ENCODE results near the gene UCP2.

UCP2 gene

DNA sequence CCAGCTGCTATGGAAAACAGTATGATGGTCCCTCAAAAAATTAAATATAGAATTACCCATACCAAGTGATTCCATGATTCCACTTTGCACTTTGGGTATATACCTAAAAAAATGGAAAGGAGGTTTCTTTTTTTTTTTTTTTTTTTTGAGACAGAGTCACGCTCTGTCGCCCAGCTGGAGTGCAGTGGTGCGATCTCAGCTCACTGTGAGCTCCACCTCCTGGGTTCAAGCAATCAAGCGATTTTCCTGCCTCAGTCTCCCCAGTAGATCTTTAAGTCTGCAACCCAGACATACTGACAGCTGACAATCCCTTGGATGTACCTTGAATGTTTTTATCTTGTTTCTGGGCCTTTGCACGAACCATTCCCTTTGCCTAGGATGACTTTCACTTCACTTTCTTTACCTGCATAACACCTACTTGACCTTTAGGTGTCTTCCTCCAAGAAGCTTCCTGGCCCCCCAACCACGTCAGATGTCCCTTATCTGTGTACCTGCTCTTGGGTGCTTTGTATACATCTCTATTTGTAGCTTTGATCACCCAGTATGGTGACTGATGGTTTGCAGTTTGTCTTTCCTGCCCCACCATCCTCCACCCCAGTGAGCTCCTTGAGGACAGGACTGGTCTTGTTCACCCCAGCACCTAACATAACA is 14.6 kb upstream of the UCP2 start:
- no peak for DNase-seq
- Histone ChIP-seq H4K91ac (ENCODE audit: low read depth, low read length) (no peak overlapping the region), H3K79me2 (ENCODE audit: control insufficient read depth, insufficient read depth, low read length, poor library complexity) (no peaks in the 10 kb centered on the region), H3K4me3 (ENCODE audit: low read depth, low read length) (no peak overlapping the region), H2BK5ac (ENCODE audit: low read depth, low read length, poor library complexity) (no peak overlapping the region), H3K79me1 (ENCODE audit: low read length) (no peaks in the 10 kb centered on the region), H4K12ac (ENCODE audit: low read depth, low read length) (no peak overlapping the region), H3K18ac (ENCODE audit: low read length) (no peak overlapping the region), H2BK12ac (ENCODE audit: low read length) (no peak overlapping the region), H3K27ac (ENCODE audit: low read depth, low read length) (no peak overlapping the region), H3K4me2 (ENCODE audit: low read length) (no peak overlapping the region), H2AFZ (ENCODE audit: insufficient read depth, low read length, poor library complexity) (no peak overlapping the region), H4K8ac (ENCODE audit: low read depth, low read length) (no peak overlapping the region), H3K27me3 (ENCODE audit: insufficient read depth, low read length) (no peaks in the 10 kb centered on the region), H3K9me3 (ENCODE audit: insufficient read depth, low read depth, low read length) (peaks cover 2% of the 10 kb centered on the region), H3K4me1 (ENCODE audit: control insufficient read depth in 1 of 2, insufficient read depth in 2 of 2, low read length in 2 of 2) (no peaks in the 10 kb centered on the region), H3K36me3 (ENCODE audit: control insufficient read depth in 1 of 2, insufficient read depth in 2 of 2, low read length in 2 of 2) (peaks cover 0 to 3% of the 10 kb centered on the region in 2 experiments), H2AK5ac (ENCODE audit: low read length) (no peak overlapping the region), H3K9ac (ENCODE audit: low read length) (no peak overlapping the region), H3K4ac (ENCODE audit: low read depth, low read length) (no peak overlapping the region), H3K14ac (ENCODE audit: low read length) (no peak overlapping the region), H3K23ac (ENCODE audit: low read length) (no peak overlapping the region), H2BK120ac (ENCODE audit: insufficient read depth, low read length, poor library complexity) (no peak overlapping the region)
- WGBS (ENCODE audit: extremely low coverage, insufficient coverage, insufficient read length) = no CpG with 5 or more reads among the region's 6 CpGs

DNA sequence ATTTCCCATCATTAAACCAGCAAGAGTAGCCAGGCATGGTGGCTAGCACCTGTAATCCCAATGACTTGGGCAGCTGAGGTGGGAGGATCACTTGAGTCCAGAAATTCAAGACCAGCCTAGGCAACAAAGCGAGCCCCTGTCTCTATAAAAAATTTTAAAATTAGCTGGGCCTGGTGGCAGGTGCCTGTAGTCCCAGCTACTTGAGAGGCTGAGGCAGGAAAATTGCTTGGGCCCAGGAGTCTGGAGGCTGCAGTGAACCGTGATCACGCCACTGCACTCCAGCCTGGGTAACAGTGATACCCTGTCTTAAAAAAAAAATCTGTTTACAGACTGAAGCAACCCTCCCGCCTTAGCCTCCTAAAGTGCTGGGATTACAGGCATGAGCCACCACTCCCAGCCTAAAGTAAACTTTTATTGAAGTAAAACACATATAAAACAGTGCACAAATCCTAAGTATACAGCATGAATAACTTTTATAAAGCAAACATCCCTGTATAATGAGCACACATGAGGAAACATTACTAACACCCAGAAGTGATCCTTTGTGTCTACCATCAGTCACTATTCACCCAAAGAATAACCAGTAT is 13.6 kb upstream of the UCP2 start:
- no peak overlapping the region for H3K4ac ChIP-seq (ENCODE audit: low read depth, low read length)
- no peak overlapping the region for H3K4me3 ChIP-seq (ENCODE audit: low read depth, low read length)
- H3K9ac ChIP-seq (ENCODE audit: low read length) = no peak overlapping the region
- DNase-seq = no peak
- H3K79me1 ChIP-seq (ENCODE audit: low read length) = no peaks in the 10 kb centered on the region
- no peak overlapping the region for H4K8ac ChIP-seq (ENCODE audit: low read depth, low read length)
- no CpG with 5 or more reads among the region's 4 CpGs for WGBS (ENCODE audit: extremely low coverage, insufficient coverage, insufficient read length)
- H3K27me3 ChIP-seq (ENCODE audit: insufficient read depth, low read length) = no peaks in the 10 kb centered on the region
- no peak overlapping the region for H2AK5ac ChIP-seq (ENCODE audit: low read length)
- peaks cover 0 to 3% of the 10 kb centered on the region in 2 experiments for H3K36me3 ChIP-seq (ENCODE audit: control insufficient read depth in 1 of 2, insufficient read depth in 2 of 2, low read length in 2 of 2)
- no peak overlapping the region for H3K18ac ChIP-seq (ENCODE audit: low read length)
- no peak overlapping the region for H3K23ac ChIP-seq (ENCODE audit: low read length)
- H3K79me2 ChIP-seq (ENCODE audit: control insufficient read depth, insufficient read depth, low read length, poor library complexity) = no peaks in the 10 kb centered on the region
- no peak overlapping the region for H3K14ac ChIP-seq (ENCODE audit: low read length)
- no peak overlapping the region for H4K91ac ChIP-seq (ENCODE audit: low read depth, low read length)
- no peak overlapping the region for H2AFZ ChIP-seq (ENCODE audit: insufficient read depth, low read length, poor library complexity)
- no peak overlapping the region for H2BK5ac ChIP-seq (ENCODE audit: low read depth, low read length, poor library complexity)
- no peak overlapping the region for H3K27ac ChIP-seq (ENCODE audit: low read depth, low read length)
- no peaks in the 10 kb centered on the region for H3K9me3 ChIP-seq (ENCODE audit: insufficient read depth, low read depth, low read length)
- no peak overlapping the region for H4K12ac ChIP-seq (ENCODE audit: low read depth, low read length)
- H3K4me2 ChIP-seq (ENCODE audit: low read length) = no peak overlapping the region
- no peak overlapping the region for H2BK120ac ChIP-seq (ENCODE audit: insufficient read depth, low read length, poor library complexity)
- H3K4me1 ChIP-seq (ENCODE audit: control insufficient read depth in 1 of 2, insufficient read depth in 2 of 2, low read length in 2 of 2) = no peaks in the 10 kb centered on the region
- no peak overlapping the region for H2BK12ac ChIP-seq (ENCODE audit: low read length)

DNA sequence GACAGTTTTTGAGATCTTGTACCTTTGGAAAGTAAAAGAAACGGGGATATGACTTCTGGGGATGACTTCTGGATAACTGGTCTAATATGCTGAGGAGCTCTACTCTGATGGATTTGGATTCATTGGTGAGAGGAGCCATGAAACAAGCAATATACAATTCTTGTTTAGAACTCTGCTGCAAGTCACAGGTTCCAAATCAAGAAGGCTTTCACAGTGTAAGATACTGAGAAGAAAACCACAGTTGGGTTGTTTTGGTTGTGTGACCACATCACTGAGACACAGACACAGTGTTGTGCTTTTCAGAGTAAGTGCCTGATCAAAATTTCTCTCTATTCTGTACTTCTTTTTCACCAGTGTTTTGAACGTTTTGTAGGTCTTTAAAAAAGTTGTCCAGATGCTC is 13.1 kb upstream of the UCP2 start:
- no peak overlapping the region for H3K27ac ChIP-seq (ENCODE audit: low read depth, low read length)
- no peaks in the 10 kb centered on the region for H3K4me1 ChIP-seq (ENCODE audit: control insufficient read depth in 1 of 2, insufficient read depth in 2 of 2, low read length in 2 of 2)
- H3K4me3 ChIP-seq (ENCODE audit: low read depth, low read length) = no peak overlapping the region
- DNase-seq = no peak
- no peaks in the 10 kb centered on the region for H3K79me2 ChIP-seq (ENCODE audit: control insufficient read depth, insufficient read depth, low read length, poor library complexity)
- H2BK5ac ChIP-seq (ENCODE audit: low read depth, low read length, poor library complexity) = no peak overlapping the region
- H2AFZ ChIP-seq (ENCODE audit: insufficient read depth, low read length, poor library complexity) = no peak overlapping the region
- no peaks in the 10 kb centered on the region for H3K9me3 ChIP-seq (ENCODE audit: insufficient read depth, low read depth, low read length)
- H2BK120ac ChIP-seq (ENCODE audit: insufficient read depth, low read length, poor library complexity) = no peak overlapping the region
- no peak overlapping the region for H4K8ac ChIP-seq (ENCODE audit: low read depth, low read length)
- H3K27me3 ChIP-seq (ENCODE audit: insufficient read depth, low read length) = no peaks in the 10 kb centered on the region
- no peak overlapping the region for H3K4ac ChIP-seq (ENCODE audit: low read depth, low read length)
- no peak overlapping the region for H3K18ac ChIP-seq (ENCODE audit: low read length)
- H2AK5ac ChIP-seq (ENCODE audit: low read length) = no peak overlapping the region
- H3K23ac ChIP-seq (ENCODE audit: low read length) = no peak overlapping the region
- no peak overlapping the region for H3K14ac ChIP-seq (ENCODE audit: low read length)
- H2BK12ac ChIP-seq (ENCODE audit: low read length) = no peak overlapping the region
- no peak overlapping the region for H3K4me2 ChIP-seq (ENCODE audit: low read length)
- H3K36me3 ChIP-seq (ENCODE audit: control insufficient read depth in 1 of 2, insufficient read depth in 2 of 2, low read length in 2 of 2) = peaks cover 0 to under 1% of the 10 kb centered on the region in 2 experiments
- no peak overlapping the region for H3K9ac ChIP-seq (ENCODE audit: low read length)
- no CpG with 5 or more reads among the region's 2 CpGs for WGBS (ENCODE audit: extremely low coverage, insufficient coverage, insufficient read length)
- H3K79me1 ChIP-seq (ENCODE audit: low read length) = no peaks in the 10 kb centered on the region
- no peak overlapping the region for H4K91ac ChIP-seq (ENCODE audit: low read depth, low read length)
- no peak overlapping the region for H4K12ac ChIP-seq (ENCODE audit: low read depth, low read length)

DNA sequence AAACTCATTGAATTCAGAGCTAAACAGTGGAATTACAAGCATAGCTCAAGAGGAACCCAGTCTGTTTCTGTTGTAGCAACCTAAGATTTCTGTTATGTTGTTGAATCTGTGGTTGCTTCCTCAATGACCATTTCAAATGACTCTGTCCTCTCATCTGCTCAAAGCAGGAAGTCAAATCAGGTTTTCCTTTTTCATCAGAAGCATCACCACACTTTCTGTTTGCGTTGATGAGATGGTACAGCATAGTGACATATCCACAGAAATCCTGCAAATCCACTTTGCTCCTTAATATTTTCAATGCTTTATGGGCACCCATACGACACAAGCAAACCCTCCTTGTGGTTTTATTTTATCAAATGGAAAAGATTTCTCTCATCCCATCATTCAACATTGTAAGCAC is 12.6 kb upstream of the UCP2 start:
- no CpG with 5 or more reads among the region's 2 CpGs for WGBS (ENCODE audit: extremely low coverage, insufficient coverage, insufficient read length)
- Histone ChIP-seq H4K91ac (ENCODE audit: low read depth, low read length) (no peak overlapping the region), H4K8ac (ENCODE audit: low read depth, low read length) (no peak overlapping the region), H3K79me1 (ENCODE audit: low read length) (no peaks in the 10 kb centered on the region), H4K12ac (ENCODE audit: low read depth, low read length) (no peak overlapping the region), H2AK5ac (ENCODE audit: low read length) (no peak overlapping the region), H2BK120ac (ENCODE audit: insufficient read depth, low read length, poor library complexity) (no peak overlapping the region), H3K4ac (ENCODE audit: low read depth, low read length) (no peak overlapping the region), H2BK5ac (ENCODE audit: low read depth, low read length, poor library complexity) (no peak overlapping the region), H3K4me3 (ENCODE audit: low read depth, low read length) (no peak overlapping the region), H3K18ac (ENCODE audit: low read length) (no peak overlapping the region), H3K9ac (ENCODE audit: low read length) (no peak overlapping the region), H3K4me1 (ENCODE audit: control insufficient read depth in 1 of 2, insufficient read depth in 2 of 2, low read length in 2 of 2) (no peaks in the 10 kb centered on the region), H3K23ac (ENCODE audit: low read length) (no peak overlapping the region), H3K9me3 (ENCODE audit: insufficient read depth, low read depth, low read length) (no peaks in the 10 kb centered on the region), H3K79me2 (ENCODE audit: control insufficient read depth, insufficient read depth, low read length, poor library complexity) (no peaks in the 10 kb centered on the region), H2BK12ac (ENCODE audit: low read length) (no peak overlapping the region), H3K36me3 (ENCODE audit: control insufficient read depth in 1 of 2, insufficient read depth in 2 of 2, low read length in 2 of 2) (no peaks in the 10 kb centered on the region), H3K27ac (ENCODE audit: low read depth, low read length) (no peak overlapping the region), H2AFZ (ENCODE audit: insufficient read depth, low read length, poor library complexity) (no peak overlapping the region), H3K4me2 (ENCODE audit: low read length) (no peak overlapping the region), H3K27me3 (ENCODE audit: insufficient read depth, low read length) (no peaks in the 10 kb centered on the region), H3K14ac (ENCODE audit: low read length) (no peak overlapping the region)
- DNase-seq = no peak
